GM04504 (cell line): Measurements from ENCODE around the gene PHF14.
"Not testable (repeated sequence)": the region's sequence is repeated elsewhere in the genome, so short reads cannot be mapped to it uniquely, and the experiment has no call there.

Experiments
- DNase-seq: peaks from one replicate; pipeline ENCODE4 v3.0.0-alpha.2; 2012; ENCODE audit warnings: low read depth

The PHF14 gene

DNA sequence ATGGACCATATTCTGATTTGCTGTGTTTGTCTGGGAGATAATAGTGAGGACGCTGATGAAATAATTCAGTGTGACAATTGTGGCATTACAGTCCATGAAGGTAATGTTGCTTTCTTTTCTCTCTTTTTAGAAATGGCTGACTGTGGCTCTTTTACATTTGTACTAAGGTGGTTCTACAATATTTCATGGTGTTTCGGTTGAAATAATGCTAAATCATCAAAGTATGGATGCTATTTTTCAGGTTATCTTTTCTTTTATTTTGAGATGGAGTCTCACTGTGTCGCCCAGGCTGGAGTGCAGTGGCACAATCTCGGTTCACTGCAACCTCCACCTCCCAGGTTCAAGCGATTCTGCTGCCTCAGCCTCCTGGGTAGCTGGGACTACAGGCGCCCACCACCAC, 17.1 kb downstream of the PHF14 start:
- DNase-seq: not testable (repeated sequence)

DNA sequence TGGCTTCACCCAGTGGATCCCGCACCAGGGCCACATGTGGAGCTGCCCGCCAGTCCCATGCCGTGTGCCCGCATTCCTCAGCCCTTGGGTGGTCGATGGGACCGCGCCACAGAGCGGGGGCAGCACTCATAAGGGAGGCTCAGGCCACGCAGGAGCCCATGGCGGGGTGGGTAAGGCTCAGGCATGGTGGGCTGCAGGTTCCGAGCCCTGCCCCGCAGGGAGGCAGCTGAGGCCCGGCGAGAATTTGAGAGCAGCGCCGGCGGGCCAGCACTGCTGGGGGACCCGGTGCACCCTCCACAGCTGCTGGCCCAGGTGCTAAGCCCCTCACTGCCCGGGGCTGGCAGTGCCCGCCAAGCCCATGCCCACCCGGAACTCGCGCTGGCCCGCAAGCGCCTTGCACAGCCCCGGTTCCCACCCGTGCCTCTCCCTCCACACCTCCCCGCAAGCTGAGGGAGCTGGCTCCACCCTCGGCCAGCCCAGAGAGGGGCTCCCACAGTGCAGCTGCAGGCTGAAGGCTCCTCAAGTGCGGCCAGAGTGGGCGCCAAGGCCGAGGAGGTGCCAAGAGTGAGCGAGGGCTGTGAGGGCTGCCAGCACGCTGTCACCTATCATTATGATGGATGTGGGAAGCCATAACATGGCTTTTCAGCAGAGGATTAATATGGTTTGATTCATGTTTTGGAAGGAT, 22.0 kb downstream of the PHF14 start:
- DNase-seq: not testable (repeated sequence)

DNA sequence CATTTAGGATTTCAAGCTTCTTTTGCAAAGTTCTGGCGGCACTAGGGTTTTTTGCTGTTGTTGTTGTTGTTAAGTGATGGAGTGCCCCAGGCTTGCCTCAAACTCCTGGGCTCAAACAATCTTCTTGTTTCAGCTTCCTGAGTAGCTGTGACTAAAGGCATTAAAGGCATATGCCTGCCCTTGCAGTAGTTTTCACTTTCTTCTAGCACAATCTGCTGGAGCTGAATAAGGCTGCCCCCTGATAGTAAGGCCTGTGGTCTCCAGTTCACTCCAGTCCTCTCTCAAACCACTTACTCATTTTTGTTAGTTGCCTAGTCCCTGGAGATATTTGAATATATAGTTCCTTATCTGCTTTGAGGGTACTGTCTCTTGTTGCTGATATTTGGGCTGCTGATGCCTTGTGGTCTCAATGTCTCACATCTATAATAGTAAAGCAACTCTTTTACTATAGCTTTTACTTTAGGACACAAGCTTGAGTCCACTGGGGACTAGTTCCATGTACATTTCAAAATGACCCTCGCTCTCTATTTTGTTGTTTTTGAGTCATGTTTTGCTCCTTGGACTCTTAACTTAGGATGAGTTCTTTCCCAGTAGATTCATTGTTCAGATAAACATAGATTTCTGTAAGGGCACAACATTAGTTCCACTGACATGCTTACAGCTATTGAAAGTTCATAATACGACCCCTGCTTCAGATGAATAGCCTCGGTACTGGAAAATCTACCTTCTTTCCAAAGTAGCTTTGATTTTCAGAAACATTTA, 25.5 kb downstream of the PHF14 start:
- DNase-seq: no peak

DNA sequence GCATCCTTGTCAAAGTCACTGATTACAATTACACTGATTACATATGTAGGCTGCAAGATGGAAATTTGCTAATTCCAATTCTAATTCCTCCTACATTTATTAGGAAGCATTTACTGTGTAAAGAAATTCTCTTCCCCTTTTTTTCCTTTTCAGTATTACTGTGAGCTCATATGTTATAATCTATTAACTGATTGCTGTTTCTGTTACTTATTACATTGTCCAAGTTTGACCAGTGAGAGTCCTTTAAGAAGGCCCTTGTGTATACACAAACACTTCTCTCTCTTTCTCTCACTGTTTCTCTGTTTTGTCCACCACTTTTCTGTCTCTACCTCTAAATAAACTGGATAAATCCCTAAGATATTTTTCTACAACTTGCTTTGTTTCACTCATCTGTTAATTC, 31.5 kb downstream of the PHF14 start:
- DNase-seq: no peak

DNA sequence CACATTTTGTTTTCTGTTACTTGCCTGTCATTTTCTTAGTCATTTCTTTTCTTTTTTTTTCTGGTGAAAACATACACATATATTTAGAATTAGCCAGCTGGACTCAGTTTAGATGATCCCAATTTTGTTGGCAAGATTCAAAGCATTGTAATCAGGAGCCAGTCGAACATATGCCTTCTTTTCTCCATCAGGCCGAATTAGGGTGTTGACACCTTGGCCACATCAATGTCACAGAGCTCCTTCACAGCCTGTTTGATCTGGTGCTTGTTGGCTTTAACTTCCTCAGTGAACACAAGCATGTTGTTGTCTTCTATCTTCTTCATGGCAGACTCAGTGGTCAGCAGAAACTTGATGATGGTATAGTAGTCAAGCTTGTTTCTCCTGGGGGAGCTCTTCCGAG, 32.6 kb downstream of the PHF14 start:
- DNase-seq: no peak

DNA sequence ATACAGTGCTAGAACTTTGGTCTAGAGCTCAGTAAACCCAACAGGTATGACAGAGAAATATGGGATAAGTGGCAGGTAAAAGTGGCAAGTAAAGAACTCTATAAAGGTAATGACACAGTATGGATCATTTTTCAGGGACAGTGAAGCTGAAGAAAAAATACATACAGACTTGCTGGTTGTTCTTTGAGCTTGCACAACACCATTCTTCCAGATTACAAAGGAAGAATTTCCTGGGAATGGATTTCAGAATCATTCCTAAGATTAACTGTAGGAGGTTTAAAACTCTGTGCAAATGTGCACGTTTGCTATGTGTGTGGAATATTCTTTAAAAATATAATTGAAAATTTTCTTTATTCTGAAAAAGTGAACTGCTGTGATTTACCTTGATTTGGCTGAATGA, 36.0 kb downstream of the PHF14 start:
- DNase-seq: no peak

DNA sequence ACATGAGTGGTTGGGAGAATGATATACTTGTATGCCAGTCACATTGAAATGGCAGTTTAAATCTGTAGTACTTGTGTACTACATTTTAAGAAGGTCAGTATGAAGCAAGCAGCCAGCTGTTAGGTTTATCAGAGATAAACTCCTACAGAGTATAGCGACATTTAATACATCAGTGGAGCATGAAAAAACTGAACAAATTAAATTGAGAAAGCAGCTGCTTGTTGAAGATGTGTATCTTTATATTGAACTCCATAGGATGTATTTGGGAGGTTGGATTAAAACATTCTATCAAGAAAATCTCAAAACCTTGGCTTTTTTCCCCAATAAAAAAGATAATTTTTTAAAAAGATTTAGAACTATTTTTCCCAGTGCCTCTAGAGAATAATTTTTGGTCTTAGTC, 47.8 kb downstream of the PHF14 start:
- no peak for DNase-seq

DNA sequence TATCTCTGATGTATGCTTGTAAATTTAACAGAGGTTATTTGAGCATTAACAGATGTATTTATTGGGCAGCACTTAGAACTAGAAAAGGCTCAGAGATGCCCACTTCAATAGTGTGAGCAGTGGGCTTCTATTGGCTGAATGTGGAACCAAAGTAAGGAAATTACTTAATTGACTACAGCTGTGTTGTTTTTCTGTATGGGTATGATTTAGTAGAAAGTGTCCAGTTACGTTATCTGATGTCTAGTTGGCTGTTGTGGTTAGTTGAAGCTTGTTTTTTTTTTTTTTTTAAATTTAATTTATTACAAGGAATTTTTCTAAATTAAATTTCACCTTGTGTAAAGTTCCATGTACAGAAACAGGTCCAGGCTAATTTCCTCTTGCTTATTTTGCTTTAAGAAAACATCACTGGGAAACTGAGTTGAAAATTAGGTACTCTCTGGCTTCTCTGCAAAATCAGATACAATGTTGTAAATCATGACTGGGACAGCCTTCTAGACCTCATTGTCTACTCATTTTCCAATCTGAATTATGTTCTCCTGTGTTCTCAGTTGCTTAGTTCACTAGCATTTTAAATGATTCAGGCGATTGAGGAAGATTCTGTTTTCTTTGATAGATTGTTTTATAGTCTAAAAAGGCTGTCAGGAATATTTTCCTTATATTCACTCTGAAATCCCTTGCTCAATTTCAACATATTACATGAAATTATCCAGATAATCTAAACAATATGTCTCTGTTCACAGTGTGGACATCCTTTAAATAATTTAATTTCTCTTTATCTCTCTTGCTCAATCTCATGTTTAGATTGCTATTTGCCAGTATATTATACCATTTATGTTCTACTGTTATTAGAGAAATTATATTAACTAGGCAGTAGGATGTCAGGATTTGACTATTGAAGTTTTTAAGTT, 53.0 kb downstream of the PHF14 start:
- DNase-seq: peak; percentile 3

DNA sequence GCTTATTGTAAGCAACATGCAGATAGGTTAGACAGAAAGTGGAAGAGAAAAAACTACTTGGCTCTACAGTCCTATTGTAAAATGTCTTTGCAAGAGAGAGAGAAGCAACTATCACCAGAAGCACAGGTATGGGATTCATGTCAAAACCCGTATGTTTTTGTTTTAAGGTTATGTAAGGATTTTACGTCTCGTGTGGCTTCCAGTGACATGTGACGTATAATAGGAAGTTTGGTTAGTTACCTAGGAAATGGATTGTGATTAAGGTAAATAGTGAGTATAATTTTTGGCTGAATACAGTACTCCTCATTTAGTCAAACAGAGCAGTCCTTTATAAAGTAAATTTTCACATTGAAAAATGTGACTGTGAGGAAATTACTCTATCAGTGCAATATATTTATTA, 62.0 kb downstream of the PHF14 start:
- DNase-seq: no peak

DNA sequence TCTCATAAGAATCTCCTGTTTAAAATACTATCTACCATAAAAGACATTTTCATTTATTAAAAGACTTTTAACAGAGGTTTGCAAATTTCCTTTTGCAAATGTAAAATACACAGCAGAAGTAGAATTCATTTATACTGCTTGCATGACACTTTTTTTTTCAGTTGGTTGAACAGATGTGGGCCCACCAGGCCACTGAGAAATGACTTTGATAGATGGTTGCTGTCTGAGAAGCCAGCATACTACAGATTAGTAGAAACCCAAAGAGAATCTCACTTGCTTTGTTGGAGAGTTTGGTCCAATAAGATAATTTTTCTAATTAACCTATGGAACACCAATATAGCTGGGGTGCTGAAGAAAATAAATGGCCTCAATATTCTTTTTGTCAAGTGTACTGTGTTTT, 66.3 kb downstream of the PHF14 start:
- no peak for DNase-seq

DNA sequence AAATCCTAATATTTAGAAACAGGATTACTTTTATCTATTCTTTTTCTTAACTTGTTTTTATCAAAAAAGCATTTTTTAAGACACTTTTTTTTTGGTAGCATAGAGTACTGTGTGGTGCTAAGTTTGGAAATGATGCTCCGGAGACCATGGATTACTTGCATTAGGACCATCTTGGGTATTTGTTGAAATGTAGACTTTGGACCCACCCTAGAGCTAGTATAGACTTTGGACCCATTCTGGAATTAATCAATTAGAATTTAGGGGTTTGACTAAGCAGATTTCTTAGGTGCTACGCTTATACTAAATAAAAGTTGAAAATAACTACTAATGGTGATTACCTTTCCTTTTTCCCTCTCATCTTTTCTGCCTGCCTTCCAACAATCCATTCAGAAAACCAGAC, 80.4 kb downstream of the PHF14 start:
- DNase-seq: no peak

DNA sequence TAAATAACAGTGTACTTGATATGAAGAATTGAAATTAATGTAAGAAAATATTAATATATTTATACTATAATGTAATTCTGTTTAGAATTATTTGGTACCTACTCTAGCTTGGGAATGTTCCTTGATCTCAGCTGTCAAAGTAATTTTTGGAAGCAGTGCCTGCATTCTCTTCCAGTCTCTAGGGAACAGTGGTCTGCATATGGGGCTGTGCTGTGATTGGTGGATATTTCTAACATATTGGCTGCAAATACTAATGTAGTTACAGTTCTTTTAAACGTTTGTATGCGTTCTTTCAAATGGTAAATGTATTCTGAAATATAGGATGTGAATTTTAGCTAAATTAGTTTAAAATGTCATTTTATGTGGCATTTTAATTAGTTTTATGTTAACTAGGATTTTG, 87.2 kb downstream of the PHF14 start:
- DNase-seq: no peak

DNA sequence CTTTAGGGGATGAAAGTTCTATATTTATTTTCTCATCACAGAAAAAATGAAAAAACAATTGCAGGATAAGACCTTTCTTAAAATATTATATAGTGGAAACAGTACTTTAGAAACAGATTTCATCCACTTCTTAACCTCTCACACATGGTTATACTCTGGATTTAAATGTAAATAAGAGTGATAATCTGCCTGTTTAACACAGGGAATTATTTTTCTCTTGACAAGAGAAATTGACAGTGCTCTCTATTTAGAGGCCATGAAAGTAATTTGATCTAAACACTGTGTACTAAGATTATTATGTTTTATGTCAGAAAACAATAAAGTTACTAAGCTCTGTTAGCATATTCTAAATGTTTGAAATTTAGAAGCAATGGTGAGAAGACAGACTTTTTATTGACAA, 88.4 kb downstream of the PHF14 start:
- no peak for DNase-seq

DNA sequence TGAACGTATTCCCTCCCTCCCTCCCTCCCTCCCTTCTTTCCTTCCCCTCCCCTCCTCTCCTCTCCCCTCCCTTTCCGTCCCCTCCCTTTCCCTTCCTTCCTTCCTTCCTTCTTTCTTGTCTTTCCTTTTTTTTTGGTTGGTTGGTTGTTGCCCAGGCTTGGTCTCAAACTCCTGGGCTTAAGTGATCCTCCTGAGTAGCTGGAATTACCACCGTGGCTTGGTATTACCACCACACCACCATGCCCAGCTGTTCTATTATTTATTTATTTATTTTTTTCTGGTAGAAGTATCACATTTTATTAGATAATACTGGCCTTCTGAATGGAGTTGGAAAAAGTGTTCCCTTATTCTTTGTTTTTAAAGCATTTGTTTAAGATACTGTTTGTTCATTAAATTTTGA, 95.9 kb downstream of the PHF14 start:
- DNase-seq: no peak

DNA sequence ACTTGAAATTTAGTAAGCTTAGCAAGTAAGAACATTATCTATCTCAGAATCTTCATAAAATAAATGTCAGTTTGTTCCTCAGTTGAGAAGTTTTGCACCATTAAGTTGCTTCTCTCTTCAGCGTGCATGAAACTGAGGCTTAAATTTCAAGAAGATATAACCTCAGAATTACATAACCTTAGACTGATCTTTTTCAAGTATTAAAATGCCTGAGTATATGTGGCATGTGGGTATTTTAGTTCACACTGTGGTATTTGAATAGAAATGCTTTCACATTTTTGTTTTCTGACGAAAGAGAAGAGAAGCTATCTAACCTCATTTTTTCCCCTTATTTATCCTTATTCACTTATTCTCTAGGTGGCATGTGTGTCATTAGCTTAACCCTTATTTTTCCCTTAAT, 104.1 kb downstream of the PHF14 start:
- DNase-seq: no peak

DNA sequence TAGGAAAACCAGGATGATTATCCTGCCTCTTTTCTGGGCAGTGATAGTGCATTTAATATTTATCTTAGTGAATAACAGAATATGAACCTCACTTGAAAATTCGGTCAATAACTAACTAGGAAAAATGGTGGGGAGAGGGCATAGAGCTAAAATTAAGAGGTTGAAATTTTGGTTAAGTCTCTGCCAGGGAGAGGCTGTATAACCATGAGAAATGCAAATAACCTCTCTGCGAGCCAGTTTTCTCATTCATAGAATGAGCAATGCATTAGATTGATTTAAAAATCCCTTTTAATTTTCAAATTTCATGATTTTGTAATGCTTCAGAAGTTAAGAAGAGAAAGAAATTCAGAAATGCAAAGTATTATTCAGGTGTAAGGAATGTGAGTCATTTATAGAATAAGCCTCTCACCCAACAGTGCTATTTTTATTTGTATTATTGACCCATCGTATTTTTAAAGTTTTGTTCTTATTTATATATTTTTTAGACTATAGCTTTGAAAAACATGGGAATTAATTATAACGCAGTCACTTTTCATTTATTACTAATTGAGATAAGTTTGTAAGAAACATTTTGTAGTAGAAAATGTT, 104.7 kb downstream of the PHF14 start:
- no peak for DNase-seq

DNA sequence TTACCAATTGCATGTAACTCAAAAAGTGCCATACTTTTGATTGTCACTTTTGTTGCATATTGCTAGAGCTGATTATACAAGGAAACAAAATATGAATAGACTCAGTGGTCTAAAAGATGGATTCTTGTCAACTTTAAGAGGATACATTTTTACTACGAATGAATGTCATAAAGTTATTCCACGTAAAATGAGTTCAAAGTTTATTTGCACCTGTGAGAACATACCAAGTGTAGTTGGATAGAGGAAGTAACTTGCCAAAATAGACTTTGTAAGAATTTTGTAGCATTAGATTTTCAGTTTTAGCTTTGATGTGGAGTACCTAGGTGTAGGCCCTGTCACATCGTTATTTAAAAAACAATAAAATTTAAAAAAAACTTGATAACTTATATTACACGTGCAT, 106.2 kb downstream of the PHF14 start:
- DNase-seq: no peak

DNA sequence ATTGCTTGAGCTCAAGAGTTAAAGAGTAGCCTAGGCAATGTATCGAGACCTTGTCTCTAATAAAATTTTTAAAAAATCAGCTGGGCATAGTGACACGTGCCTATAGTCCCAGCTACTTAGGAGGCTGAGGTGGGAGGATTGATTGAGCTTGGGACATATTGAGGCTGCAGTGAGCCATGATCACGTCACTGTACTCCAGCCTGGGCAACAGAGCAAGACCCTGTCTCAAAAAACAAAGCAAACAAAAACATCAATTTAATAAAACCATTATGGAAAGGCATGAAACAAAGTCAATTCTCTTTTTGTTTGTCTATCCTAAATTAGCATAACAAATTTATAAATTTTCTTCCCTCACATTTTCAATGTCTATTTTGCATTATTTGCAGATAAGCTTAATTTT, 108.4 kb downstream of the PHF14 start:
- DNase-seq: no peak

DNA sequence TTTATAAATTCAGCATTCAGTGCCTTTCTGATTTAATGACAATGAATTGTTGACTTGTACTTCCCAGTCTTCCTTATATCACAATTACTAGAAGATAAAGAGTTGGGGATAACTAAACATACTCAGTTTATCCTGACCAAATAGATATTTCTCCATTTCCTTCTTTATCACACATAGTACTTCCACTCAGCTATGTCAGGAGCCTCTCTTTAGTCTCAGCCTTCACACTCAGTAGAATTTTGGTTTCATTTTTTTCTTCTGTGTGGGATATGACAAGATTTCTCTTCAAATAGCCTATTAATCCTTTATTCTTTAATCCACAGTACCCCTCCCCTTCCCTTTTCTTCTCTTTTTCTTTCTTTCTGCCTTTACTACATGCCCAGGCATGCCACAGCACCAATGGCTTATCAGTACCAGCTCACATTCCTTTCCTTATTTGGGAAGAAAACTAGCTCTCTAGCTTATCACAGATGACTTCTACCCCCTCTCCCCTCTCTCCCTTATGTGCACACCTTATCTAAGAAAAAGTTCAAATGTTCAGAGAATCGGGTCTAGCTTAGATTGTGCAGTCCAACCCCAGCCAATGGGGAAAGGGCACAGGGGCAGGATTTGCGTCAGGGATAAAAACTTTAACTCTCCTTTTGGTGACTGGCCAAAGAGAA, 109.0 kb downstream of the PHF14 start:
- no peak for DNase-seq

DNA sequence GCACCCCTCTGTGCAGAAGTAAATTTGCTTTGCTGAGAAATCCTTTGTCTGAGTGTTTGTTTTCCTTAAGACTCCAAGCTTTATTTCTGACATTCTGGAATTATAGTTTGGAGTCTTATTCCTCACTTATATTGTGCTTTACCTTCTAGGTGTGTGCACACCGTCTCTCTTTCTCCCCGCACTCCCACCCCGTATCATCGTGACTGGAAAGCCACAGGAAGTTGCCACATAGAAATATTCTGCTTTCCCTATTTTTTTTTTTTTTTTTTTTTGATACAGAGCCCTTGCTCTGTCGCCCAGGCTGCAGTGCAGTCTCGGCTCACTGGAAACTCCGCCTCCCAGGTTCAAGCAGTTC, 109.5 kb downstream of the PHF14 start:
- DNase-seq: no peak

DNA sequence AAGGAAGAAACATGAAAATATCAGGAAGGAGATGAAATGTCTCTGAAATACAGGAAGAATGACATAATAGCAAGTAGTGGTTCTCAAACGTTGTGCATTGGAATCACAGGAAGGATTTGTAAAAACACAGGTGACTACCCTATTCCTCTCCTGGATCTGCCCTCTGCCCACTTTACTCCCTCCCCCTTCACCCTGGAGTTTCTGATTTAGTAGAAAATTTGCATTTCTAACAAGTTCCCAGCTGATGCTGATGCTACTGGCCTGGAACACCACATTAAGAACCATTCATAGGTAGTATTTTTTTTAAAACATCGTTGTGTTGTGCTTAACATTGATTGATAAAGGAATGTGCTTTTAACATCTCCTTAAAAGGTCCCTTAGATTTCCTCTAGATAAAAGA, 130.9 kb downstream of the PHF14 start:
- no peak for DNase-seq

DNA sequence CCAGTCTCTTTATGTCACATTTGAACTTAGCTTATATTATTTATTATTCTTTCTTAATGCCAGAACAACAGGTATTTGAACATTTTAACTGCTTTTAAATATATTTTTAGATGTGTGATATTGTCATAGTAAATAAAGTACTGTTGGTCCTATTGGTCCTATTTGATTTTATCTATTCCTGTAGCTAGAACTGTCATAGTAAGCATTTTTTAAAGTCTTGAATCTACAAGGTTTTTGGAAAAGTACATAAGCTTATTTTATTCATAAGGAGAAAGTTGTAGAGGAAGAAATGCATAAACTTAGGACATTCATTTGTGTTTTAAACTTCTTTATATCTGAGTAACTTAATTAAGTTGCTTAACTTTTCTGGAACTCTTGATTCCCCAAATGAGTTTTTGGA, 136.0 kb downstream of the PHF14 start:
- no peak for DNase-seq
